Measurements from ENCODE around the gene NUDT8.
A peak's percentile ranks its signal among the peaks of the same experiment; 100 is the strongest.
"Not testable (repeated sequence)": the region's sequence is repeated elsewhere in the genome, so short reads cannot be mapped to it uniquely, and the experiment has no call there.

Gene NUDT8

DNA sequence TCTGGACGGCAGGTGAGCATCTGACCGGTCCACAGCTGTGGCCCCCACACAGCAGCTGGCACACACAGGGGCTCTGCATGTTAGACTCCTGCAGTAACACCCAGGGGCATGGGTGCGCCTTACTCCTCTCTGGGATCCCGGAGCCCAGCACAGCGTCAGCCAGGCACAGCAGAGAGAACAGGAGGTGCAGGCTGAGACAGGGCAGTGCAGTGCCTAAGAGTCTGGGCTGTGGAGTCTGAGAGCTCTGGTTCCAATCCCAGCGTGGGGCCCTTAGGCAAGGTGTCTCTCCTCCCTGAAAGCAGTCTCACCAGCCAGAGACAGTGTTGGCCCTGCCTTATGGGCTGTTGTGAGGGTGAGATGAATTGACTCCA, 2.3 kb downstream of the NUDT8 start:
- no peak for DNase-seq

GRCh38 chr11:67626970-67627369, 2.8 kb downstream of the NUDT8 start:
- DNase-seq: no peak

DNA sequence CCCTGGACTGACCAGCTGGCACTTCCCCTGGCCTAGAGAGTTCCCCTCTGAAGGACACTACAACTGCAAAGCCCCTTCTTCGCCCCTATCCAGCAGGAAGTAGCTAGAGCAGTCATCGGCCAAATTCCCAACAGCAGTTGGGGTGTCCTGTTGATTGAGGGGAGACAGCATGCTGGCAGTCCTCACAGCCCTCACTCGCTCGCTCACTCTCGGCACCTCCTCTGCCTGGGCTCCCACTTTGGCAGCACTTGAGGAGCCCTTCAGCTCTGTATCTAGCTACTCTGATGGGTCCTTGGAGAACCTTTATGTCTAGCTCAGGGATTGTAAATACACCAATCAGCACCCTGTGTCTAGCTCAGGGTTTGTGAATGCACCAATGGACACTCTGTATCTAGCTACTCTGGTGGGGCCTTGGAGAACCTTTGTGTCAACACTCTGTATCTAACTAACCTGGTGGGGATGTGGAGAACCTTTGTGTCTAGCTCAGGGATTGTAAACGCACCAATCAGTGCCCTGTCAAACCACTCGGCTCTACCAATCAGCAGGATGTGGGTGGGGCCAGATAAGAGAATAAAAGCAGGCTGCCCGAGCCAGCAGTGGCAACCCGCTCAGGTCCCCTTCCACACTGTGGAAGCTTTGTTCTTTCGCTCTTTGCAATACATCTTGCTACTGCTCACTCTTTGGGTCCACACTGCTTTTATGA, 3.5 kb downstream of the NUDT8 start:
- not testable (repeated sequence) for DNase-seq

GRCh38 chr11:67623795-67624194, 5.9 kb downstream of the NUDT8 start:
- DNase-seq: not testable (repeated sequence)

DNA sequence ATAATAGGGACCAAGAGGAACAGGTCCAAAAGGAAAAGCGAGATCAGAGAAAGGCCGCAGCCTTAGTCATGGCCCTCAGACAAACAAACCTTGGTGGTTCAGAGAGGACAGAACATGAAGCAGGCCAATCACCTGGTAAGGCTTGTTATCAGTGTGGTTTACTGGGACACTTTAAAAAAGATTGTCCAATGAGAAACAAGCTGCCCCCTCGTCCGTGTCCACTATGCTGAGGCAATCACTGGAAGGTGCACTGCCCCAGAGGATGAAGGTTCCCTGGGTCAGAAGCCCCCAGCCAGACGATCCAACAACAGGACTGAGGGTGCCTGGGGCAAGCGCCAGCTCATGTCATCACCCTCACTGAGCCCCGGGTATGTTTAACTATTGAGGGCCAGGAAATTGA, 6.8 kb downstream of the NUDT8 start:
- DNase-seq: not testable (repeated sequence)

DNA sequence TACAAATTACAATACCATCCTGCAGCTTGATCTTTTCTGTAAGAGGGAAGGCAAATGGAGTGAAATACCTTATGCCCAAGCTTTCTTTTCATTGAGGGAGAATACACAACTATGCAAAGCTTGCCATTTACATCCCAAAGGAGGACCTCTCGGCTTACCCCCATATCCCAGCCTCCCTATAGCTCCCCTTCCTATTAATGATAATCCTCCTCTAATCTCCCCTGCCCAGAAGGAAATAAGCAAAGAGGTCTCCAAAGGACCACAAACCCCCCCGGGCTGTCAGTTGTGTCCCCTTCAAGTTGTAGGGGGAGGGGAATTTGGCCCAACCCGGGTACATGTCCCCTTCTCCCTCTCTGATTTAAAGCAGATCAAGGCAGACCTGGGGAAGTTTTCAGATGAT, 7.8 kb downstream of the NUDT8 start:
- not testable (repeated sequence) for DNase-seq

DNA sequence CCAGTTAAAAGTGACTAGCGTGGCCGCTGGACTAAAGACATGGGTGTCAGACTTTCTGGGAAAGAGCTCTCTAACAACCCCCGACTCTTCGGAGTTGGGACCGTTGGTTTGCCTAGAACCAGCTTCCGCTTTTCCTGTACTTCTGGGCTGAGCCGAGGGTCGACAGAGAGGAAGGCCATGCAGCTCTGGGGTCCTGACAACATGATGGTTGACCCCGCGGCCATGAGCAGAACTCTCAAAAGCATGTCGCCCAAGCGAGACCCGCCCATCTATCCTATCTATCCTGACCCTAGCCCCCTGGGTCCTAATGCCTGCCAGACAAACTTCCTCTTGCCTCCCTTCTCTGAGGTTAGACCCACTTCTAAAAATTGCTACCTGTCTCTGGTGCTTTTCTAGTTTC, 9.1 kb downstream of the NUDT8 start:
- not testable (repeated sequence) for DNase-seq

GRCh38 chr11:67619683-67620618, 9.8 kb downstream of the NUDT8 start:
- not testable (repeated sequence) for DNase-seq

- not testable (repeated sequence) for DNase-seq
Measured at GRCh38 chr11:67618901-67619659, 10.7 kb downstream of the NUDT8 start.

DNA sequence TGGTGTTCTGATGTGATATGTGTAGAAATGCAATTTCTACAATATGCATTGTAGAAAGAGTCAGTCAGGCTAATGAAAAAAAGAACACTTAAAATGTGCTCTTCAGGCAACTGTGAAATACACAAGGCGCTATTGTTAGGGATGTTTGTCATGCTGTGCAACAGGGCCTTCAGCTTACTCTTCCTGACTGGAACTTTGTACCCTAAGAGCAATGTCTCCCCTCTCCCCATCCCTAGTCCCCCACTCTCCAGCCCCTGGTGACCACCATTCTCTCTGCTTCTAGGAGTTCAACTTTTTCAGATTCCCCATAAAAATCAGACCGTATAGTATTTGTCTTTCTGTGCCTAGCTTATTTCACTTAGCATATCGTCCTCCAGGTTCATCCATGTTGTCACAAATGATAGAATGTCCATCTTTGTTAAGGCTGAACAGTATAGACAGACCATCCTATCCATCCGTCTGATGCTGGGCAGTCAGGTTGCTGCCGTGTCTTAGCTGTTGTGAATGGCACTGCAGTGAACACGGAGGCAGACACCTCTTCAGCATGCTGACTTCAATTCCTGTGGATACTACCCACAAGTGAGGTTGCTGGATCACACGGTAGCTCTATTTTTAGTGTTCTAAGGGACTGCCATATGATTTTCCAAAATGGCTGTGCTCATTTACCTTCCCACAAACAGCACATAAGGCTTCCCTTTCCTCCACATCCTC, 12.3 kb downstream of the NUDT8 start:
- DNase-seq: no peak

- no peak for DNase-seq
Measured at GRCh38 chr11:67616431-67617242, 13.1 kb downstream of the NUDT8 start.

DNA sequence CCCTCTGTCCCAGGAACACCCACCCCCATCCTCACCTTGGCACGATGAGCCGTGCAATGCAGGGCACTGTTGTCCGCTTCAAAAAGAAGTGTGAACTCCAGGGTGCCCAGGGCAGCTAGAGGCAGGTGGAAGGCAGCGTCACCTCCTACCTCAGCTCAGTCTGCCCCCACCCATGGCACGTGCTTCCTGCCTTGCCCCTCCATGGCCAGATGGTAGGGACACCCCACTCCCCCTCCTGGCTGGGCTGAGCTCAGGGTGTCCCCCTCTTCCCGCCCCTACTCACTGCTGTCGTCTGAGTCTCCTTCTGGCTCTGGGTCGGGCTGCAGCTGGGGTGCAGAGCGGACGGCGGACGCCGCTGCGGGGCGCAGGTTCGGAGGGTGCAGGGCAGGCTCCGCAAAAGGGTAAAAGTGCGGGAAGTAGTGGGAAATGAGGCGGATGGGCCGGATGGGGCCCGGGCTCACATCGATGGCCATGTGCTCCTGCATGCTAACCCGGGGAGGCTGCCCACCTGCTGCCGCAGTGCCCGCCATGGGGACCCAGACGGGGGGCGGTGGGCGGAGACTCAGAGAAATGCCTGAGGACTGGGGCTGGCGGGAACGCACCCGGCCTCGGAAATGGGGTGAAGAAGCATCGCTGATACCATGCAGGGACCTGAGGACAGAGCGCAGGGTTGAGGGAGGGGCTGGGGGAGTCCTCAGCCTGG, 13.9 kb downstream of the NUDT8 start:
- DNase-seq: no peak

DNA sequence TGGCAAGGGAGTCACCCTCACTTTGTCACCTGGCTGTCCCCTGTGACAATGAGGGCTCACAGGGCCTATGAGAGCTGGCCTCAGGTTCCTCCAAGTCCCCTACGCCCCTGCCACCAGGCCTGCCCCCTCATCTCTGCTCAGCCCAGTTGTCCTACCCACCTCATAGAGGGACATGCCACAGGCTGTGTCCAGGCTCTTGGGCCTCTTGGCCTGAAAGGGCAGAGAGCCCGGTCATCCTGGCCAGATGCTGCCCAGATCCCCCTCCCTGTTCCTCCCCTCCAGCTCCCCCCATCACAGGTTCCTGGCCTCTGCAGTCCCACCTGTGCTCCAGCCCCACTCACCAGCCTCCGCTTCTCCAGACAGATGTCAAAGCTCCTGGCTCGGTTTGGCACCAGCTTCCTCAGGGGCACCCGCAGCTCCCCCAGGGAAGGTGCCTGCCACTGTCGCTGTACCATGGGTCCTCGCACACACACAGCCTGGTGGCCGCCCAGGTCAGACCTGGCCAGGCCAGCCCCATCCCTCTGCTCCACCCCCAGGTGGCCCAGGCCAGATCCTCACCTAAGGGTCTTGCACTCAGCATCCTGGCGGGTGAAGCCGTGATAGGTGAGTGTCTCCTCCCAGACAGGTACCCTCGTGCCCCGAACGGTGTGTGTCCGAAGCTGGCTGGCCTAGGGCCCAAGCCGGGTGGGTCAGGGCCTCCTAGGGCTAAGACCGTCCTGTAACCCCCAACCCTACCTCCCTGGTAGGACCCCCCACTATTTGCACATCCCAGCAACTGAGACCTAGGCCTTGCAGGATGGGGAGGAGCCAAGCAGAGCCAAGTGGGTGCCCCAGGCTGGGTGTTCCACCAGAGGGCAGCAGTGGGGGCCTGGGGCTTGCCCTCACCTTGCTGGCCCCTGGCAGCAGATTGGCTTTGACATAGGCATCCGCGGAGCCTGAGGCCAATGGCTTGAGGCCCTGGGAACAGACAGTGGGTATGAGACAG, 14.7 kb downstream of the NUDT8 start:
- no peak for DNase-seq

- peak; percentile 17 to 30 for DNase-seq
Measured at GRCh38 chr11:67613960-67614715, 15.6 kb downstream of the NUDT8 start.

- no peak for DNase-seq
Measured at GRCh38 chr11:67613313-67613959, 16.3 kb downstream of the NUDT8 start.

DNA sequence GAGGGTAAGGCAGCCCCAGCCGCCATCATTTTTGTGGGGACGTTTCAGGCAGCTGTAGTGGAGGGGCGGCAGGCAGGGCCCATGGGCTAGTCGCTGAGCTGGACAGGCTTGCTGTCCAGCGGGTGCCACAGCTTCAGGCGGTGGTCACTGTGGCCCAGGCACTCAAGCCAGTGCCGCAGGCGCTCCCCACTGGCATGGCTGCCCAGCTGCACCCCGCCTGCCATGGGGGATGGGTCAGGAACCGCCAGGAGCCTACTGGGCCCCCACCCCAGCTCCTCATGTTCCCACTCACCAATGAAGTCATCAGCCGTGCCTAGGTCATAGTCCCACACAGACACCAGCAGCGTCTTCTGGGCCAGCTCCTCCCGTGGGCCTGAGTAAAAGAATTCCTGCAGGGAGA, 17.0 kb downstream of the NUDT8 start:
- no peak for DNase-seq

DNA sequence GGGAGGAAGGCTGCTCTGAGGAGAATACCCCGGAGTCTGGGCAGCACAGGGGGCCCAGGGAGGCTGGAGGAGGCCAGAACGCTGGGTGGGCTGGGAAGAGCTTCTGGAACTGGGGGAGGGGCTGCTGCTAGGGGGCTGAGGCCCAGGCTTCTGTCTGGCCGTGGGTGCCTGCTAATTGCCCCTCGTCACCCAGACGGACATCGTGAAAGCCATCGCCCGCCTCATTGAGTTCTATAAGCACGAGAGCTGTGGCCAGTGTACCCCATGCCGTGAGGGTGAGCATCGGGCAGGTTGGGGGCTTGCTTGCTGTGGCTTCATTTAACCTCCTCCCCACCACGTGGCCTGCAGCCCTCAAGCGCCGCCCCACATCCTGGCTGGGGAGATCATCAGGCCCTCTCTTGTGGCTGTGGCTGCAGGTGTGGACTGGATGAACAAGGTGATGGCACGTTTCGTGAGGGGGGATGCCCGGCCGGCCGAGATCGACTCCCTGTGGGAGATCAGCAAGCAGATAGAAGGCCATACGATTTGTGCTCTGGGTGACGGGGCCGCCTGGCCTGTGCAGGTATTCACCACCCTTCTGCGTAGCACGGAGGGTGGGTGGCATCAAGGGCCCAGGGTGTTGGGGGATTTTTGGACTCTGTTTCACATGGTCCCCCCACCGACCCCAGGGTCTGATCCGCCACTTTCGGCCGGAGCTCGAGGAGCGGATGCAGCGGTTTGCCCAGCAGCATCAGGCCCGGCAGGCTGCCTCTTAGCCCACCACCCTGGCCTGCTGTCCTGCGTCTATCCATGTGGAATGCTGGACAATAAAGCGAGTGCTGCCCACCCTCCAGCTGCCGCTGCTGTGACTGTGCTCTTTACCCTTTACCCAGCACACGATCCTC, 17.8 kb downstream of the NUDT8 start:
- no peak for DNase-seq

All from NCI-H187 (cell line).